Stimulated activated effector memory CD8-positive, alpha-beta T cell treated with anti-CD3 and anti-CD28 coated beads, Interleukin-12 subunit alpha, Interleukin-12 subunit beta, amount 100 ng/mL, for 72 hours (primary cell): ENCODE data around the gene RASD1.
"Not testable (repeated sequence)": the region's sequence is repeated elsewhere in the genome, so short reads cannot be mapped to it uniquely, and the experiment has no call there.

Experiments used
- ATAC-seq: fragments of 150-1000 bp; cut with Tn5 transposase; 2 replicates; pipeline ENCODE4 v1.10.0; 2021
- DNase-seq, 2 donors: peaks; one replicate each; pipeline ENCODE4 v3.0.0; 2021 to 2022; ENCODE audit warnings: low spot score in 2 of 2
- H3K27ac Mint-ChIP-seq: one replicate; pipeline ENCODE4 v1.8.0; 2022; ENCODE audit warnings: mild to moderate bottlenecking, mixed read lengths
- H3K36me3 Mint-ChIP-seq: one replicate; pipeline ENCODE4 v1.8.0; 2022; ENCODE audit warnings: mild to moderate bottlenecking, mixed read lengths
- H3K4me1 Mint-ChIP-seq: one replicate; pipeline ENCODE4 v1.8.0; 2022; ENCODE audit warnings: mixed read lengths
- H3K4me3 Mint-ChIP-seq: one replicate; pipeline ENCODE4 v1.8.0; 2022; ENCODE audit warnings: mild to moderate bottlenecking, mixed read lengths
- H3K9me3 Mint-ChIP-seq: one replicate; pipeline ENCODE4 v1.8.0; 2022; ENCODE audit warnings: mixed read lengths

Gene RASD1

GRCh38 chr17:17480593-17481148 lies 15.5 kb downstream of the RASD1 start:
- peaks cover 83% of the 10 kb centered on the region for H3K4me1 Mint-ChIP-seq
- ATAC-seq = no peak
- no peak for DNase-seq
- H3K27ac Mint-ChIP-seq = peak overlapping the region; percentile 84
- no peaks in the 10 kb centered on the region for H3K9me3 Mint-ChIP-seq
- H3K4me3 Mint-ChIP-seq = peak overlapping the region; percentile 43
- peaks cover 41% of the 10 kb centered on the region for H3K36me3 Mint-ChIP-seq

GRCh38 chr17:17479209-17479608 lies 17.0 kb downstream of the RASD1 start:
- Mint-ChIP-seq H3K36me3 (peaks cover 27% of the 10 kb centered on the region), H3K27ac (peak overlapping the region; percentile 84), H3K9me3 (no peaks in the 10 kb centered on the region), H3K4me3 (no peak overlapping the region), H3K4me1 (peaks cover 70% of the 10 kb centered on the region)
- no peak for ATAC-seq
- no peak for DNase-seq

- H3K4me3 Mint-ChIP-seq = peak within 1 kb of the TSS; percentile 81
- ATAC-seq = peak; percentile 96
Observed at GRCh38 chr17:17476865-17477467, 19.2 kb downstream of the RASD1 start, which contains the start of gene MED9. Gene MED9 (plus strand): TSS chr17:17477000. CDS start chr17:17477042, 42 bp downstream.

GRCh38 chr17:17474341-17474740 lies 21.9 kb downstream of the RASD1 start:
- ATAC-seq (no peak), DNase-seq (no peak)
- Mint-ChIP-seq H3K36me3 (peaks cover 13% of the 10 kb centered on the region), H3K27ac (no peak overlapping the region), H3K9me3 (no peaks in the 10 kb centered on the region), H3K4me1 (peaks cover 35% of the 10 kb centered on the region), H3K4me3 (no peak overlapping the region)

More at GRCh38 chr17:17476865-17477467, 19.2 kb downstream of the RASD1 start, which contains the start of gene MED9:
- Mint-ChIP-seq H3K36me3 (peaks cover 19% of the 10 kb centered on the region), H3K4me1 (peaks cover 58% of the 10 kb centered on the region), H3K9me3 (no peaks in the 10 kb centered on the region), H3K27ac (peak within 1 kb of the TSS; percentile 91)
- peak; percentile 95 to 97 for DNase-seq

- ATAC-seq (no peak), DNase-seq (no peak)
- Mint-ChIP-seq H3K36me3 (peaks cover 10% of the 10 kb centered on the region), H3K27ac (no peak overlapping the region), H3K4me1 (peaks cover 20% of the 10 kb centered on the region), H3K4me3 (no peak overlapping the region), H3K9me3 (no peaks in the 10 kb centered on the region)
Observed at GRCh38 chr17:17472333-17472920, 23.8 kb downstream of the RASD1 start.

- ATAC-seq (no peak), DNase-seq (no peak)
- H3K4me1 Mint-ChIP-seq = peaks cover 6% of the 10 kb centered on the region
- H3K36me3 Mint-ChIP-seq = no peaks in the 10 kb centered on the region
- no peak overlapping the region for H3K27ac Mint-ChIP-seq
- no peaks in the 10 kb centered on the region for H3K9me3 Mint-ChIP-seq
- H3K4me3 Mint-ChIP-seq = no peak overlapping the region
Observed at GRCh38 chr17:17469996-17470395, 26.2 kb downstream of the RASD1 start.

- Mint-ChIP-seq H3K27ac (no peak overlapping the region), H3K9me3 (no peaks in the 10 kb centered on the region), H3K4me1 (peaks cover 6% of the 10 kb centered on the region), H3K4me3 (no peak overlapping the region), H3K36me3 (no peaks in the 10 kb centered on the region)
- DNase-seq (no peak), ATAC-seq (no peak)
Observed at GRCh38 chr17:17469358-17469757, 26.8 kb downstream of the RASD1 start.

- H3K4me1 Mint-ChIP-seq = peaks cover 6% of the 10 kb centered on the region
- no peak overlapping the region for H3K4me3 Mint-ChIP-seq
- DNase-seq (no peak), ATAC-seq (no peak)
- H3K9me3 Mint-ChIP-seq = no peaks in the 10 kb centered on the region
- no peak overlapping the region for H3K27ac Mint-ChIP-seq
- no peaks in the 10 kb centered on the region for H3K36me3 Mint-ChIP-seq
Observed at GRCh38 chr17:17468217-17469010, 27.8 kb downstream of the RASD1 start.

GRCh38 chr17:17467720-17468119 lies 28.5 kb downstream of the RASD1 start:
- no peak for DNase-seq
- no peak for ATAC-seq
- Mint-ChIP-seq H3K4me3 (no peak overlapping the region), H3K27ac (no peak overlapping the region), H3K4me1 (peaks cover 6% of the 10 kb centered on the region), H3K36me3 (no peaks in the 10 kb centered on the region), H3K9me3 (no peaks in the 10 kb centered on the region)

- no peaks in the 10 kb centered on the region for H3K36me3 Mint-ChIP-seq
- no peak for ATAC-seq
- H3K4me1 Mint-ChIP-seq = peaks cover 1% of the 10 kb centered on the region
- no peak overlapping the region for H3K27ac Mint-ChIP-seq
- H3K9me3 Mint-ChIP-seq = no peaks in the 10 kb centered on the region
- DNase-seq = no peak
- no peak overlapping the region for H3K4me3 Mint-ChIP-seq
Observed at GRCh38 chr17:17467016-17467415, 29.2 kb downstream of the RASD1 start.

GRCh38 chr17:17466511-17466910 lies 29.7 kb downstream of the RASD1 start:
- H3K4me1 Mint-ChIP-seq = no peaks in the 10 kb centered on the region
- ATAC-seq (no peak), DNase-seq (no peak)
- H3K27ac Mint-ChIP-seq = no peak overlapping the region
- H3K4me3 Mint-ChIP-seq = no peak overlapping the region
- no peaks in the 10 kb centered on the region for H3K9me3 Mint-ChIP-seq
- H3K36me3 Mint-ChIP-seq = no peaks in the 10 kb centered on the region

- not testable (repeated sequence) for H3K9me3 Mint-ChIP-seq
Observed at GRCh38 chr17:17465878-17466277, 30.3 kb downstream of the RASD1 start.

GRCh38 chr17:17463821-17464220 lies 32.4 kb downstream of the RASD1 start:
- Mint-ChIP-seq H3K9me3 (peaks cover 6% of the 10 kb centered on the region), H3K4me3 (no peak overlapping the region), H3K4me1 (peaks cover 6% of the 10 kb centered on the region), H3K27ac (no peak overlapping the region), H3K36me3 (no peaks in the 10 kb centered on the region)
- ATAC-seq (no peak), DNase-seq (no peak)

More at GRCh38 chr17:17465878-17466277, 30.3 kb downstream of the RASD1 start:
- H3K4me3 Mint-ChIP-seq, DNase-seq, H3K4me1 Mint-ChIP-seq, H3K27ac Mint-ChIP-seq, H3K36me3 Mint-ChIP-seq, ATAC-seq: not testable (repeated sequence)

GRCh38 chr17:17462048-17462824 lies 34.0 kb downstream of the RASD1 start:
- H3K4me1 Mint-ChIP-seq = peaks cover 6% of the 10 kb centered on the region
- no peak for DNase-seq
- H3K27ac Mint-ChIP-seq = no peak overlapping the region

GRCh38 chr17:17460038-17460437 lies 36.2 kb downstream of the RASD1 start:
- H3K4me3 Mint-ChIP-seq = no peak overlapping the region

More at GRCh38 chr17:17462048-17462824, 34.0 kb downstream of the RASD1 start:
- no peak for ATAC-seq
- H3K36me3 Mint-ChIP-seq = no peaks in the 10 kb centered on the region
- peaks cover 6% of the 10 kb centered on the region for H3K9me3 Mint-ChIP-seq
- H3K4me3 Mint-ChIP-seq = no peak overlapping the region

More at GRCh38 chr17:17460038-17460437, 36.2 kb downstream of the RASD1 start:
- Mint-ChIP-seq H3K9me3 (peaks cover 6% of the 10 kb centered on the region), H3K4me1 (peaks cover 6% of the 10 kb centered on the region), H3K27ac (no peak overlapping the region), H3K36me3 (no peaks in the 10 kb centered on the region)
- DNase-seq (no peak), ATAC-seq (no peak)
